H1 (cell line): Measurements from ENCODE around the gene ABCC6. TPM values are rescaled to one million over a fixed set of nuclear protein-coding genes. Genes with fewer than 3 reads are reported as not detected.

Source experiments
- CTCF ChIA-PET: fragments of 300-600 bp; sonication (Branson Sonifier 250); formaldehyde crosslinking; loops from one replicate; lab custom pipeline; 2021; ENCODE audit not compliant: partially characterized antibody; lab: Charles Lee
- POLR2A ChIA-PET: fragments of 300-600 bp; sonication (Branson Sonifier 250); formaldehyde crosslinking; loops from one replicate; lab custom pipeline; 2021; ENCODE audit warnings: inconsistent platforms; ENCODE audit not compliant: partially characterized antibody; lab: Charles Lee
- DNase-seq, 2 experiments: peaks; one replicate each; pipeline versions ENCODE4 v3.0.0 to v3.0.0-alpha.2; 2010 to 2022; ENCODE audit warnings: low spot score in 2 of 2, low read depth in 1 of 2, mixed read lengths in 1 of 2
- FAIRE-seq: peaks from 2 replicates; lab custom pipeline; 2011; peaks lifted over from hg19 to GRCh38; lab: Jason Lieb, UNC
- H2AFZ ChIP-seq: 2 replicates; pipeline ENCODE4 v1.8.1; 2012; ENCODE audit warnings: low read length, inconsistent platforms
- H2AK5ac ChIP-seq: 2 replicates; pipeline ENCODE4 v1.6.1; 2013; ENCODE audit warnings: low read depth, low read length
- H2BK120ac ChIP-seq: replicated peaks from 2 replicates; pipeline ENCODE3; 2013; ENCODE audit warnings: low read depth, low read length, inconsistent platforms
- H2BK12ac ChIP-seq: 2 replicates; pipeline ENCODE4 v1.6.1; 2013; ENCODE audit warnings: low read depth, low read length
- H2BK15ac ChIP-seq: 2 replicates; pipeline ENCODE4 v1.6.1; 2013; ENCODE audit warnings: low read length
- H2BK20ac ChIP-seq: 2 replicates; pipeline ENCODE4 v1.6.1; 2013; ENCODE audit warnings: low read length
- H2BK5ac ChIP-seq: 2 replicates; pipeline ENCODE4 v1.6.1; 2013; ENCODE audit warnings: low read depth, low read length
- H3K14ac ChIP-seq: 2 replicates; pipeline ENCODE4 v1.6.1; 2013; ENCODE audit warnings: inconsistent platforms; ENCODE audit not compliant: insufficient read length
- H3K18ac ChIP-seq: 2 replicates; pipeline ENCODE4 v1.6.1; 2013; ENCODE audit warnings: low read length; ENCODE audit errors: extremely low read depth
- H3K23ac ChIP-seq: 2 replicates; pipeline ENCODE4 v1.6.1; 2013; ENCODE audit warnings: inconsistent platforms; ENCODE audit not compliant: insufficient read length
- H3K23me2 ChIP-seq: 2 replicates; pipeline ENCODE4 v1.6.1; 2013; ENCODE audit warnings: low read depth, low read length
- H3K27ac ChIP-seq: 2 replicates; pipeline ENCODE4 v1.6.1; 2011; ENCODE audit warnings: low read depth, low read length, inconsistent platforms
- H3K27me3 ChIP-seq, 4 experiments: replicated peaks in 1 of 4; 1 replicate in 1 of 4; 2 replicates in 3 of 4; pipeline versions ENCODE4 v1.6.1 to v1.8.1; 2011 to 2013; ENCODE audit warnings: low read length in 3 of 4, mild to moderate bottlenecking in 3 of 4, inconsistent platforms in 2 of 4, mixed read lengths in 2 of 4, moderate library complexity in 1 of 4; ENCODE audit not compliant: control insufficient read depth in 3 of 4, insufficient read depth in 3 of 4; ENCODE audit errors: extremely low read depth in 1 of 4
- H3K36me3 ChIP-seq, 4 experiments: 2 replicates each; pipeline versions ENCODE4 v1.6.1 to v1.8.1; 2011 to 2013; ENCODE audit warnings: mild to moderate bottlenecking in 4 of 4, low read length in 3 of 4, moderate library complexity in 2 of 4, control low read depth in 1 of 4, inconsistent platforms in 1 of 4; ENCODE audit not compliant: insufficient read depth in 4 of 4, control insufficient read depth in 2 of 4
- H3K4ac ChIP-seq: replicated peaks from 2 replicates; pipeline ENCODE3; 2013; ENCODE audit warnings: low read length, low read depth, mixed read lengths, inconsistent platforms; ENCODE audit not compliant: insufficient read length
- H3K4me1 ChIP-seq, 4 experiments: replicated peaks in 1 of 4; 1 replicate in 1 of 4; 2 replicates in 3 of 4; pipeline versions ENCODE4 v1.6.1 to v1.8.1; 2011 to 2013; ENCODE audit warnings: low read length in 3 of 4, inconsistent platforms in 2 of 4, mixed read lengths in 1 of 4; ENCODE audit not compliant: insufficient read depth in 4 of 4, control insufficient read depth in 3 of 4
- H3K4me2 ChIP-seq, 2 experiments: 2 replicates each; pipeline versions ENCODE4 v1.6.1 to v1.8.1; 2011 to 2013; ENCODE audit warnings: low read depth in 2 of 2, low read length in 2 of 2, control low read depth in 1 of 2, inconsistent platforms in 1 of 2, mild to moderate bottlenecking in 1 of 2; ENCODE audit not compliant: insufficient read depth in 1 of 2
- H3K4me3 ChIP-seq, 4 experiments: fragments of 200-600, 300-600 bp in 1 of 4; sonication (generic), shearing (Covaris generic), sonication (Bioruptor Twin) in 1 of 4; 2 replicates each; pipeline versions ENCODE4 v1.5.1 to v1.8.1; 2011 to 2016; ENCODE audit warnings: low read length in 4 of 4, low read depth in 3 of 4, control low read depth in 2 of 4, inconsistent platforms in 2 of 4, mild to moderate bottlenecking in 2 of 4, mixed read lengths in 1 of 4, moderate library complexity in 1 of 4; ENCODE audit not compliant: insufficient read depth in 2 of 4; ENCODE audit errors: extremely low read depth in 1 of 4
- H3K56ac ChIP-seq: replicated peaks from 2 replicates; pipeline ENCODE3; 2013; ENCODE audit warnings: low read depth, mild to moderate bottlenecking, mixed read lengths, low read length, inconsistent platforms; ENCODE audit not compliant: insufficient read length
- H3K79me1 ChIP-seq: 2 replicates; pipeline ENCODE4 v1.6.1; 2013; ENCODE audit warnings: low read depth, low read length, control low read depth
- H3K79me2 ChIP-seq, 2 experiments: 2 replicates each; pipeline versions ENCODE4 v1.6.1 to v1.8.1; 2012 to 2013; ENCODE audit warnings: low read length in 2 of 2, mild to moderate bottlenecking in 2 of 2, inconsistent platforms in 1 of 2; ENCODE audit not compliant: insufficient read depth in 2 of 2, control insufficient read depth in 1 of 2
- H3K9ac ChIP-seq, 4 experiments: replicated peaks in 1 of 4; 1 replicate in 1 of 4; 2 replicates in 3 of 4; pipeline versions ENCODE4 v1.6.1 to v1.8.1; 2011 to 2013; ENCODE audit warnings: low read depth in 3 of 4, low read length in 3 of 4, control low read depth in 2 of 4, mild to moderate bottlenecking in 2 of 4, moderate library complexity in 2 of 4, inconsistent platforms in 1 of 4; ENCODE audit errors: extremely low read depth in 1 of 4
- H3K9me3 ChIP-seq, 2 experiments: 2 replicates each; pipeline versions ENCODE4 v1.6.1 to v1.8.1; 2012 to 2013; ENCODE audit warnings: mild to moderate bottlenecking in 2 of 2, moderate library complexity in 2 of 2, control low read depth in 1 of 2, inconsistent platforms in 1 of 2, low read depth in 1 of 2, low read length in 1 of 2, mixed read lengths in 1 of 2; ENCODE audit not compliant: insufficient read depth in 2 of 2
- H4K20me1 ChIP-seq, 2 experiments: replicated peaks in 1 of 2; 2 replicates each; pipeline versions ENCODE3 to v1.8.1; 2011 to 2013; ENCODE audit warnings: inconsistent platforms in 2 of 2, low read length in 2 of 2, mild to moderate bottlenecking in 1 of 2; ENCODE audit not compliant: insufficient read depth in 2 of 2, control insufficient read depth in 1 of 2
- H4K5ac ChIP-seq: 2 replicates; pipeline ENCODE4 v1.6.1; 2013; ENCODE audit warnings: low read length, low read depth, mixed read lengths, inconsistent platforms; ENCODE audit not compliant: insufficient read length
- H4K8ac ChIP-seq: 2 replicates; pipeline ENCODE4 v1.8.0; 2013; ENCODE audit warnings: mild to moderate bottlenecking, moderate library complexity, low read length, inconsistent platforms; ENCODE audit not compliant: insufficient read depth; ENCODE audit errors: extremely low read depth
- H4K91ac ChIP-seq: replicated peaks from 2 replicates; pipeline ENCODE3; 2013; ENCODE audit warnings: low read length, mixed read lengths, inconsistent platforms; ENCODE audit not compliant: insufficient read length
- E2F6 ChIP-seq: IDR thresholded peaks from 2 replicates; pipeline ENCODE4 v1.6.1; 2012; ENCODE audit warnings: inconsistent platforms
- EGR1 ChIP-seq: IDR thresholded peaks from 2 replicates; pipeline ENCODE4 v1.6.1; 2011; ENCODE audit warnings: low read depth, low read length, borderline replicate concordance
- EP300 ChIP-seq, 2 experiments: IDR thresholded peaks; 1 replicate in 1 of 2; 2 replicates in 1 of 2; pipeline ENCODE4 v1.6.1; 2011 to 2012; ENCODE audit warnings: low read depth in 2 of 2, low read length in 2 of 2, mild to moderate bottlenecking in 2 of 2, borderline replicate concordance in 1 of 2, inconsistent platforms in 1 of 2, moderate library complexity in 1 of 2
- EZH2 ChIP-seq: fragments of 200-600 bp; sonication (generic); IDR thresholded peaks from 2 replicates; pipeline ENCODE4 v1.7.1; 2012; ENCODE audit warnings: low read depth, mild to moderate bottlenecking, moderate library complexity, low read length, inconsistent platforms; ENCODE audit not compliant: severe bottlenecking
- FOSL1 ChIP-seq: IDR thresholded peaks from 2 replicates; pipeline ENCODE4 v1.6.1; 2011; ENCODE audit warnings: mild to moderate bottlenecking, low read depth, low read length, moderate library complexity; ENCODE audit not compliant: insufficient read depth
- HDAC2 ChIP-seq, 2 experiments: fragments of 300-600 bp in 1 of 2; sonication (generic) in 1 of 2; IDR thresholded peaks; 2 replicates each; pipeline ENCODE4 v1.6.1; 2011 to 2012; ENCODE audit warnings: low read depth in 2 of 2, low read length in 2 of 2, mild to moderate bottlenecking in 2 of 2, moderate library complexity in 2 of 2, borderline replicate concordance in 1 of 2, inconsistent platforms in 1 of 2
- KDM1A ChIP-seq: fragments of 200-600, 300-600 bp; sonication (generic); IDR thresholded peaks from 2 replicates; pipeline ENCODE4 v1.7.1; 2016; ENCODE audit warnings: mild to moderate bottlenecking, low read length, borderline replicate concordance
- MAFK ChIP-seq: IDR thresholded peaks from 2 replicates; pipeline ENCODE4 v1.6.1; 2012; ENCODE audit warnings: low read depth, mild to moderate bottlenecking, improper control_type of control experiment, low read length
- NRF1 ChIP-seq: IDR thresholded peaks from 2 replicates; pipeline ENCODE4 v1.6.1; 2011; ENCODE audit warnings: mild to moderate bottlenecking, low read depth, low read length, improper control_type of control experiment
- PHF8 ChIP-seq: fragments of 200-600 bp; sonication (generic); conservative IDR thresholded peaks from 2 replicates; pipeline ENCODE4 v1.7.1; 2012; ENCODE audit warnings: low read depth, mild to moderate bottlenecking, inconsistent platforms, low read length, moderate library complexity
- RFX5 ChIP-seq: IDR thresholded peaks from 2 replicates; pipeline ENCODE4 v1.6.1; 2011; ENCODE audit warnings: low read depth, low read length, improper control_type of control experiment, borderline replicate concordance
- SP1 ChIP-seq: IDR thresholded peaks from 2 replicates; pipeline ENCODE4 v1.6.1; 2011; ENCODE audit warnings: low read depth, low read length
- TCF12 ChIP-seq: IDR thresholded peaks from 2 replicates; pipeline ENCODE4 v1.6.1; 2011; ENCODE audit warnings: low read depth, mild to moderate bottlenecking, low read length
- WGBS, 2 experiments: shearing (Covaris generic) in 1 of 2; methylation state at CpG; one replicate each; pipeline versions ENCODE4 v1.1.6 to v1.1.7; 2013 to 2015; ENCODE audit warnings: low lambda C conversion rate in 2 of 2, mixed read lengths in 2 of 2, inconsistent platforms in 1 of 2, low coverage in 1 of 2, missing lambda C conversion rate in 1 of 2; ENCODE audit not compliant: insufficient replicate concordance in 2 of 2, insufficient coverage in 1 of 2, insufficient read length in 1 of 2; ENCODE audit errors: extremely low coverage in 1 of 2, missing lambda C conversion rate in 1 of 2; 5-methylcytosine and 5-hydroxymethylcytosine counted together
- polyA plus RNA-seq, 7 experiments: library from polyadenylated mRNA; depleted of rRNA in 3 of 7; stranded (reverse) in 5 of 7; unstranded in 2 of 7; fragments of >200 nt in 5 of 7; fragments of 200-250 nt in 2 of 7; gene quantifications; 1 replicate in 5 of 7; 2 replicates in 1 of 7; 4 replicates in 1 of 7; pipeline versions ENCODE4 v1.2.1 to v1.2.3, GENCODE V29; 2011 to 2013; ENCODE audit warnings: missing spikeins in 2 of 7, mixed read lengths in 2 of 7
- total RNA-seq: library from RNA; stranded (reverse); fragmentation: NEBNext Ultra II Directional; extraction: Animal tissue kit (Norgen Biotek cat#: 25700); gene quantifications from 2 replicates; pipeline ENCODE4 v1.2.1, GENCODE V29; 2021

ABCC6 gene
- total and polyA plus RNA-seq, 2 of the 8 experiments (the other 6 are each of a cell fraction or from before 2014, with no cell fraction given) = 1.6 to 1.8 TPM

- Histone ChIP-seq H2BK12ac (no peak overlapping the region), H3K79me1 (no peaks in the 10 kb centered on the region), H3K9me3 (peaks cover 0 to 3% of the 10 kb centered on the region in 2 experiments; a peak in 1 of 4 replicates), H2AFZ (no peak overlapping the region), H3K27me3 (no peaks in the 10 kb centered on the region), H2BK20ac (no peak overlapping the region), H2BK5ac (no peak overlapping the region), H4K8ac (no peak overlapping the region), H4K20me1 (no peaks in the 10 kb centered on the region), H2AK5ac (no peak overlapping the region), H2BK120ac (no peak overlapping the region), H3K27ac (no peak overlapping the region), H3K4ac (no peak overlapping the region), H3K23me2 (peaks cover 9% of the 10 kb centered on the region; the same call in 1 of the 2 replicates), H3K18ac (no peak overlapping the region), H2BK15ac (no peak overlapping the region), H3K4me1 (no peaks in the 10 kb centered on the region), H4K5ac (no peak overlapping the region), H4K91ac (no peak overlapping the region), H3K23ac (no peak overlapping the region), H3K4me3 (no peak overlapping the region), H3K4me2 (no peak overlapping the region), H3K79me2 (no peaks in the 10 kb centered on the region), H3K14ac (no peak overlapping the region), H3K56ac (no peak overlapping the region), H3K9ac (no peak overlapping the region), H3K36me3 (no peaks in the 10 kb centered on the region)
- POLR2A ChIA-PET = no interaction called here
- CTCF ChIA-PET = interaction anchor here (0.5 to 5.7 kb wide), 3 partner anchors 8 to 14 kb away, joined by 3 to 33 read pairs (median 19); no protein-coding TSS in a partner anchor
- 97% methylated on average over 3 of the region's 4 CpGs; no CpG with 5 or more reads in 1 of the 2 experiments for WGBS, 2 experiments
- DNase-seq (no peak), FAIRE-seq (no peak)
- TF ChIP-seq RFX5 (no peak), HDAC2 (IDR thresholded peaks at IDR 0.05; ENCODE audit: borderline replicate concordance in 1 of 2, low read depth in 2 of 2, low read length in 2 of 2) (no peak), E2F6 (no peak), MAFK (no peak), EGR1 (no peak), SP1 (no peak), KDM1A (no peak), EP300 (IDR thresholded peaks at IDR 0.05; ENCODE audit: borderline replicate concordance in 1 of 2, low read depth in 2 of 2, low read length in 2 of 2) (no peak), TCF12 (no peak), PHF8 (no peak), NRF1 (no peak), FOSL1 (no peak), EZH2 (no peak)
Measured at GRCh38 chr16:16172991-16173390, 50.3 kb downstream of the ABCC6 start.
